GM12874 (cell line): ENCODE data around the gene GLIS1.

Experiments used
- TF ChIP-seq, protein P1 (sequence below): IDR thresholded peaks from 2 replicates; pipeline ENCODE4 v1.5.1; 2011; ENCODE audit warnings: low read depth, mild to moderate bottlenecking, control low read depth, low read length, moderate library complexity; ENCODE audit not compliant: insufficient read depth

GLIS1 gene

DNA sequence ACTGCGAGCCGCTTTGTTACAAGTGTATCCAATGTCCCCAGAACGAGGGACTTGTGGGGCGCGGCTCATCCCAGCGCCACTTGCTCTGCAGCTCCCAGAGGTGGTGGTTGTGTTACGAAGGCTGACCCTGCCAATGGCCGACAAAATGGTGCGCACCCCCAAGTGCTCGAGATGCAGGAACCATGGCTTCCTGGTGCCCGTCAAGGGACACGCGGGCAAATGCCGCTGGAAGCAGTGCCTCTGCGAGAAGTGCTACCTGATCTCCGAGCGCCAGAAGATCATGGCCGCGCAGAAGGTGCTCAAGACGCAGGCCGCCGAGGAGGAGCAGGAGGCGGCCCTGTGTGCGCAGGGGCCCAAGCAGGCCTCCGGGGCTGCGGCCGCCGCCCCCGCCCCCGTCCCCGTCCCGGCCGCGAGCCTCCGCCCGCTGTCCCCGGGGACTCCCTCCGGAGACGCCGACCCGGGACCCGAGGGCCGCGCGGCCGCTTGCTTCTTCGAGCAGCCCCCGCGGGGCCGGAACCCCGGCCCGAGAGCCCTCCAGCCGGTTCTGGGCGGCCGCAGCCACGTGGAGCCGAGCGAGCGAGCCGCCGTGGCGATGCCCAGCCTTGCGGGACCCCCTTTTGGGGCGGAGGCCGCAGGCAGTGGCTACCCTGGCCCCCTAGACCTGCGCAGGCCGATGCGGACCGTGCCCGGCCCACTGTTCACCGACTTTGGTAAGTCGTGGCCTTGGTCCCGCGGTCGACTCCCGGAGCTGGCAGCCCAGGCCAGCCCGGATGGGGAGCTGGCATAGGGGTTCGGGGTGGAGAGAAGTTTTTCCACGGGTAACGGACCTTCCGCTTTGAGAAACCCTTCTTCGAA is 279.4 kb downstream of the GLIS1 start, which contains the start of gene DMRTB1:
Gene DMRTB1, plus strand, starts transcription at position 79 of the 855 bp plus-strand sequence. Its CDS starts 55 bp downstream, at position 134.
- TF ChIP-seq, protein P1, sequence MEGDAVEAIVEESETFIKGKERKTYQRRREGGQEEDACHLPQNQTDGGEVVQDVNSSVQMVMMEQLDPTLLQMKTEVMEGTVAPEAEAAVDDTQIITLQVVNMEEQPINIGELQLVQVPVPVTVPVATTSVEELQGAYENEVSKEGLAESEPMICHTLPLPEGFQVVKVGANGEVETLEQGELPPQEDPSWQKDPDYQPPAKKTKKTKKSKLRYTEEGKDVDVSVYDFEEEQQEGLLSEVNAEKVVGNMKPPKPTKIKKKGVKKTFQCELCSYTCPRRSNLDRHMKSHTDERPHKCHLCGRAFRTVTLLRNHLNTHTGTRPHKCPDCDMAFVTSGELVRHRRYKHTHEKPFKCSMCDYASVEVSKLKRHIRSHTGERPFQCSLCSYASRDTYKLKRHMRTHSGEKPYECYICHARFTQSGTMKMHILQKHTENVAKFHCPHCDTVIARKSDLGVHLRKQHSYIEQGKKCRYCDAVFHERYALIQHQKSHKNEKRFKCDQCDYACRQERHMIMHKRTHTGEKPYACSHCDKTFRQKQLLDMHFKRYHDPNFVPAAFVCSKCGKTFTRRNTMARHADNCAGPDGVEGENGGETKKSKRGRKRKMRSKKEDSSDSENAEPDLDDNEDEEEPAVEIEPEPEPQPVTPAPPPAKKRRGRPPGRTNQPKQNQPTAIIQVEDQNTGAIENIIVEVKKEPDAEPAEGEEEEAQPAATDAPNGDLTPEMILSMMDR: no peak

DNA sequence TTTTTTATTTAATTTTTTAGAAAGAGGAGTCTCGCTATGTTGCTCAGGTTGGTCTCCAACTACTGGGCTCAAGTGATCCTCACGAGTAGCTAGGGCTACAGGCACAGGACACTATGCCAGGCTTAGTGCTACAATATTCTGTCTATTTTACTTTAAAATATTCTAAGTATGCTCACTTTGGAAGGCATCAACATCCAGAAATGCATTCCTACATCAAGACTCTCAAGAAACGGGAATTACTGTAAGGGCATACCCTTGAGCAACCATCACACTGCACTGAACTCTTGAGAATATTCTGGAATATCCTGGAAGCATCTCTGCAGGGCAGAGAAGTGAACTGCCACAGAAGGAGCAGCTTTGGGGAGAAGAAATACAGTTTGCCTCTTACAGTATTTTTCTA is 280.3 kb downstream of the GLIS1 start:
- TF ChIP-seq, protein P1: no peak
